CD4-positive, CD25-positive, alpha-beta regulatory T cell (primary cell): Measurements from ENCODE around the gene PLD4. TPM values are rescaled to one million over a fixed set of nuclear protein-coding genes. Genes with fewer than 3 reads are reported as not detected.

ENCODE experiments used
- ATAC-seq, 2 donors: fragments of 150-1000 bp; cut with Tn5 transposase; one replicate each; pipeline ENCODE4 v1.10.0; 2021; ENCODE audit warnings: low read depth in 2 of 2, moderate number of reproducible peaks in 2 of 2, moderate library complexity in 1 of 2
- DNase-seq, 3 donors: peaks; one replicate each; pipeline versions ENCODE4 v3.0.0 to v3.0.0-alpha.2; 2012 to 2022; ENCODE audit warnings: mixed read lengths in 1 of 3
- H3K27ac ChIP-seq: one replicate; pipeline ENCODE4 v1.7.0; 2013; ENCODE audit warnings: mild to moderate bottlenecking, low read length; ENCODE audit not compliant: insufficient read depth, poor library complexity, severe bottlenecking
- H3K27me3 ChIP-seq: one replicate; pipeline ENCODE4 v1.7.0; 2013; ENCODE audit warnings: low read length; ENCODE audit not compliant: control insufficient read depth, insufficient read depth
- H3K36me3 ChIP-seq: one replicate; pipeline ENCODE4 v1.7.0; 2013; ENCODE audit warnings: mild to moderate bottlenecking, low read length, moderate library complexity; ENCODE audit not compliant: control insufficient read depth, insufficient read depth
- H3K4me1 ChIP-seq: 2 replicates; pipeline ENCODE4 v1.7.0; 2013; ENCODE audit warnings: mild to moderate bottlenecking, low read length; ENCODE audit not compliant: insufficient read depth, control insufficient read depth, poor library complexity, severe bottlenecking
- H3K4me3 ChIP-seq: one replicate; pipeline ENCODE4 v1.7.0; 2013; ENCODE audit warnings: low read depth, mild to moderate bottlenecking, low read length, moderate library complexity
- H3K9me3 ChIP-seq, 2 experiments: 1 replicate in 1 of 2; 2 replicates in 1 of 2; pipeline ENCODE4 v1.7.0; 2013; ENCODE audit warnings: low read length in 2 of 2, mild to moderate bottlenecking in 1 of 2, moderate library complexity in 1 of 2; ENCODE audit not compliant: control insufficient read depth in 2 of 2
- H3K27ac Mint-ChIP-seq, 3 donors: one replicate each; pipeline ENCODE4 v1.8.0; 2020 to 2022; ENCODE audit warnings: mild to moderate bottlenecking in 3 of 3, mixed read lengths in 3 of 3, moderate library complexity in 2 of 3
- H3K27me3 Mint-ChIP-seq: one replicate; pipeline ENCODE4 v1.8.0; 2022; ENCODE audit warnings: mild to moderate bottlenecking, mixed read lengths
- H3K36me3 Mint-ChIP-seq: one replicate; pipeline ENCODE4 v1.8.0; 2020; ENCODE audit warnings: mixed read lengths
- H3K4me1 Mint-ChIP-seq, 4 donors: one replicate each; pipeline ENCODE4 v1.8.0; 2020 to 2022; ENCODE audit warnings: mixed read lengths in 4 of 4, mild to moderate bottlenecking in 1 of 4
- H3K4me3 Mint-ChIP-seq, 4 donors: one replicate each; pipeline ENCODE4 v1.8.0; 2020 to 2022; ENCODE audit warnings: mild to moderate bottlenecking in 4 of 4, mixed read lengths in 4 of 4, moderate library complexity in 3 of 4
- H3K9me3 Mint-ChIP-seq, 7 donors: one replicate each; pipeline ENCODE4 v1.8.0; 2020 to 2022; ENCODE audit warnings: mixed read lengths in 7 of 7, mild to moderate bottlenecking in 3 of 7, moderate library complexity in 2 of 7
- polyA plus RNA-seq, 4 donors: library from polyadenylated mRNA; unstranded; fragments of 300-500 nt; fragmentation: Illumina TruSeq; gene quantifications; one replicate each; pipeline ENCODE4 v1.2.3, GENCODE V29; 2021
- total RNA-seq: library from RNA; stranded (reverse); gene quantifications from one replicate; pipeline ENCODE4 v1.2.3, GENCODE V29; 2022

Gene PLD4
- total and polyA plus RNA-seq, 5 donors from 2014 or later: 0.34 to 0.69 TPM; not detected in 3

DNA sequence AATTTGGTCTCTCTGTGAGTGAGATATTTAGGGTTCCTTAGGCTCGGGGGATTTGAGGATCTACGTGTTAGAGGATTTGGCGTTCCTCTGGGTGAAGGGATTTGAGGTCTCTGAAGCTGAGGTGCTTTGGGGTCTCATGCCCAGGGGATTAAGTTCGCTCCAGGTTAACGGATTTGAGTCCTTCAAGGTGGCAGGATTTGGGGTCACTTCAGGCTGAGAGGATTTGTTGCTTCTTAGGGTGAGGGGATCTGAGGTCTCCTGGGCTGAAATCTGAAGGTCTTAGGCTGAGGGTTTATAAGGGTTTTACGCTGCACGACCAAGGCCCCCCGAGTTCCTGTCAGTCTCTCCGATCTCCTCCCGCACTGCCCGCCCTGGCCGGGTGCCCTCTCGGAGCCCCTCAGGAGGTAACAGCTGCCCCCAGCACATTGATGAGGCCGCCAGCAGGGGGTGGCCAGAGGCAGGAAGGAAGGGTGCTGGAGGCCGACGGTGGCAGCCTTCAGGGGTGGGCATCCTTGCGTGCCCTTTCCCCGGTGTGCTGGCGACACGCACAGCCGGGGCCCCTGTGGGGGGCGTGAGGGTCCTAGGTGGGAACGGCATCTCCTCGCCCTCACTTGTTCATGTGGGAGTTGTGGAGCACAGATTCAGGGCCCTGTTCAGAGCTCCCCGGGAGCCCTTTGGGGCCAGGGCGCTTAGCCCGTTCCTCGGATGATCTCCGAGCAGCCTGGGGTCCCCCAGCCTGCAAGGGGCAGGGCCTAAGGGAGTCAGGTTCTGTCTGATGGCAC is 45.3 kb upstream of the PLD4 start:
- no peak for DNase-seq
- no peaks in the 10 kb centered on the region for H3K27me3 Mint-ChIP-seq
- H3K9me3 Mint-ChIP-seq: no peaks in the 10 kb centered on the region
- H3K9me3 ChIP-seq: no peaks in the 10 kb centered on the region
- no peak overlapping the region for H3K27ac Mint-ChIP-seq
- H3K4me3 ChIP-seq: no peak overlapping the region
- no peaks in the 10 kb centered on the region for H3K4me1 ChIP-seq
- ATAC-seq: no peak
- no peaks in the 10 kb centered on the region for H3K36me3 ChIP-seq
- no peak overlapping the region for H3K27ac ChIP-seq
- no peaks in the 10 kb centered on the region for H3K4me1 Mint-ChIP-seq
- H3K4me3 Mint-ChIP-seq: no peak overlapping the region
- no peaks in the 10 kb centered on the region for H3K27me3 ChIP-seq
- no peaks in the 10 kb centered on the region for H3K36me3 Mint-ChIP-seq

DNA sequence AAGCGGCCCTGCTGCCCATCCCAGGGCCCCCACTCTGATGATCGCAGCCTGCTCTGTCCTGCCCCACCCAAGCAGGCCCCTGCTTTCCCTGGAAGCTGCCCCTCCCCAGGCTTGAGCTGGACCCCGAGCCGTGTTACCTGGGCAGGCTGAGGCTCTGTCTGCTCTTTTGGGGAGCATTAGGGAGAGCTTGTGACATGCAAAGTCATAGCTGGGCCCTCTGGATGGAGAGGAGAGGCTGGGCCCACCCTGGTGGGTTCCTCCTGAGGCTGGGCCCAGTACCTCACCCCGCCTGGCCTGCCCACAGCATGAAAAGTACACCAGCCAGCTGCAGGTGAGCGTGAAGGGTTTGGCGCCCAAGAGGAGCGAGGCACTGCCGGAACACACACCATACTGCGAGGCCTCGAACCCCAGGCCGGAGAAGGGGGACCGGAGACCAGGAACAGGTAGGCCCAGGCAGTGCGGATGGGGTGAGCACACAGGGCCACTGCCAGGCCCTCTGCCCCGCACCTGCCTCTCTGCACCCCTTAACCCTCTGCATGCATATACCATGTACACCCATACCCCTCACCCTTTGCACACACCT is 44.6 kb upstream of the PLD4 start:
- H3K36me3 Mint-ChIP-seq: no peaks in the 10 kb centered on the region
- no peaks in the 10 kb centered on the region for H3K9me3 Mint-ChIP-seq
- ATAC-seq (no peak), DNase-seq (no peak)
- no peak overlapping the region for H3K4me3 ChIP-seq
- no peaks in the 10 kb centered on the region for H3K4me1 Mint-ChIP-seq
- no peaks in the 10 kb centered on the region for H3K27me3 Mint-ChIP-seq
- no peak overlapping the region for H3K27ac Mint-ChIP-seq
- no peak overlapping the region for H3K27ac ChIP-seq
- H3K4me3 Mint-ChIP-seq: no peak overlapping the region
- H3K9me3 ChIP-seq: no peaks in the 10 kb centered on the region
- no peaks in the 10 kb centered on the region for H3K4me1 ChIP-seq
- H3K36me3 ChIP-seq: no peaks in the 10 kb centered on the region
- H3K27me3 ChIP-seq: no peaks in the 10 kb centered on the region

DNA sequence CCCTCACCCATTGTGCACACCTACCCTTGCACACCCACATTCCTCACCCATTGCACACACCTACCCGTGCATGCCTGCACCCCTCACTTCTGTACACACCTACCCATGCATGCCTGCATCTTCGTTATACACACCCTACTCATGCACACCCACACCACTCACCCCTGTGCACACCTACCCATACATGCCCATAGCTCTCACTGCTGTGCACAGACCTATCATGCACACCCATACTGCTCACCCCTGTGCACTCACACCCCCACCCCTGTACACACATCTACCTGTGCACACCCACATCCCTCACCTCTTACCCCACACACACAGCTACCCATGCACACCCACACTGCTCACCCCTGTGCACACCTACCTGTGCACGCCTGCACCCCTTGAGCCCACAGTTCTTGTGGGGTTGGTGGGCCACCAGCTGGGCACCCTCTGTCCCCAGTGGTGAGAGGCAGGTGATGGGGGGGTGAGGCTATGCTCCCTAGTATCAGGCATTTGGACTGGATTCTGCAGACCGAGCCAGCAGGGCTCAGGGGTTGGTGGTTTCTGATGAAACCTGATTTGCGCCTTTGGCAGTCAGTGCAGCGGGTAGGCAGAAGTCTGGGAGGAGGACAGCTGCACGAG is 44.0 kb upstream of the PLD4 start:
- H3K9me3 ChIP-seq: no peaks in the 10 kb centered on the region
- DNase-seq (no peak), ATAC-seq (no peak)
- H3K27me3 Mint-ChIP-seq: no peaks in the 10 kb centered on the region
- no peak overlapping the region for H3K27ac Mint-ChIP-seq
- H3K4me3 ChIP-seq: no peak overlapping the region
- H3K4me1 ChIP-seq: no peaks in the 10 kb centered on the region
- H3K4me3 Mint-ChIP-seq: no peak overlapping the region
- H3K9me3 Mint-ChIP-seq: no peaks in the 10 kb centered on the region
- no peak overlapping the region for H3K27ac ChIP-seq
- H3K36me3 Mint-ChIP-seq: no peaks in the 10 kb centered on the region
- no peaks in the 10 kb centered on the region for H3K36me3 ChIP-seq
- no peaks in the 10 kb centered on the region for H3K27me3 ChIP-seq
- H3K4me1 Mint-ChIP-seq: no peaks in the 10 kb centered on the region

DNA sequence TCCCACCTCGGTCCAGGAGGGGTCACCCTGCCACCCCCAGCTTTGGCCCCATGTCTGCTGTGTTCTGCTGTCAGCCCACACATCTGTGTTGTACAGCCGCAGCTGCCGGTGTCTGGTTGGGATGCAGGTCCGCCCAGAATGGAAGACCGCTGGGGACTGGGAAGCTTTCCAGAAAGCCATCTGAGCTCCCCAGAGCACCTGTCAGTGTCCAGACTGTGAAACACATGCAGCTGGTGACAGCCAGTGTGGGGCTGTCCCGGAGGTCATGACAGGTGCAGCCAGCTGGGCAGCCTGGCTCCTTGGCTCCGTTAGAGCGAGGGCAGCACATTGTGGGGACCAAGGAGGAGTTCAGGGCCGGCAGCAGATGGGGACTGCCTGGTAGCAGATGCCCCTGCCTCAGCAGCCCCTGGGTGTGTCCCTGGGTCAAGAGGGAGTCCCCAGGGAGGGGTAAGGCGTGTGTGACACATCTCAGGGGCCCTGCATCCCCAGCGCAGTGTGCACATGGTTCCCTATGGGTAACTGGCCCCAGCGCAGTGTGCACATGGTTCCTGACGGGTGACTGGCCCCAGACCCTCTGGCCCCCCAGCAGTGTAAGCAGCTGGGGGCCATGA is 43.2 kb upstream of the PLD4 start:
- no peak for ATAC-seq
- no peak for DNase-seq
- no peak overlapping the region for H3K4me3 ChIP-seq
- H3K4me1 ChIP-seq: no peaks in the 10 kb centered on the region
- no peaks in the 10 kb centered on the region for H3K27me3 ChIP-seq
- no peak overlapping the region for H3K27ac ChIP-seq
- Mint-ChIP-seq H3K27me3 (no peaks in the 10 kb centered on the region), H3K4me3 (no peak overlapping the region), H3K4me1 (no peaks in the 10 kb centered on the region), H3K27ac (no peak overlapping the region), H3K9me3 (no peaks in the 10 kb centered on the region), H3K36me3 (no peaks in the 10 kb centered on the region)
- H3K9me3 ChIP-seq: no peaks in the 10 kb centered on the region
- no peaks in the 10 kb centered on the region for H3K36me3 ChIP-seq

DNA sequence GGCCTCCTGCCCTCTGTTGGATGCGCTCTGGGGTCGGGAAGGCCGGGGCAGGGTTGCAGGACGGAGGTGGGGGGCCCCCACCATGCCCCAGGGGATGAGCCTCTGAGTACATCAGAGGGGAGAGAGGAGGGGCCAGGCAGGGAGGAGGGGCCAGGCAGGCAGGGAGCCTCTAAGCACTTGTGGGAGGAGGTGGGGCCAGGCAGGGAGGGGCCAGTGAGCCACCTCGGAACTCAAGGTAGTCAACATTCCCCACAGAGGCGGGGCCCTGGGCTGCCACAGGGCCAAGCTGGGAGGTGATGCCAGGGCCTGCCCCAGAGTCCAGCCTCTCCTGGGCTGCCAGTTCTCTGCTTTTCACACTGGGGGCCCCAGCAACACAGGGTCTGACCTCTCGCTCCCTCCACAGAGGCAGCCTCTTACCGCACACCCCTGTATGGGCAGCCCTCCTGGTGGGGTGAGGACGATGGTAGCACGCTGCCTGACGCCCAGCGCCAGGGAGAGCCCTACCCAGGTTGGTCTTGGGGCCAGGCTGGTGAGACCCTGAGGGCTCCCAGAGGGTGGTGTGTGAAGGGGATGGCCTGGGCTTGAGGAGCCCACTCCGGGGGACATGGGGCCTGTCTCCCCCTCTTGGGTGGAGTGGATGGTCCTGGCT is 42.2 kb upstream of the PLD4 start:
- H3K4me1 ChIP-seq: no peaks in the 10 kb centered on the region
- no peaks in the 10 kb centered on the region for H3K9me3 ChIP-seq
- DNase-seq (peak in 1 of 3 donors; percentile 37), ATAC-seq (no peak)
- Mint-ChIP-seq H3K9me3 (no peaks in the 10 kb centered on the region), H3K27me3 (no peaks in the 10 kb centered on the region), H3K4me3 (no peak overlapping the region), H3K27ac (no peak overlapping the region), H3K36me3 (no peaks in the 10 kb centered on the region), H3K4me1 (no peaks in the 10 kb centered on the region)
- H3K4me3 ChIP-seq: no peak overlapping the region
- no peak overlapping the region for H3K27ac ChIP-seq
- H3K36me3 ChIP-seq: no peaks in the 10 kb centered on the region
- H3K27me3 ChIP-seq: no peaks in the 10 kb centered on the region

DNA sequence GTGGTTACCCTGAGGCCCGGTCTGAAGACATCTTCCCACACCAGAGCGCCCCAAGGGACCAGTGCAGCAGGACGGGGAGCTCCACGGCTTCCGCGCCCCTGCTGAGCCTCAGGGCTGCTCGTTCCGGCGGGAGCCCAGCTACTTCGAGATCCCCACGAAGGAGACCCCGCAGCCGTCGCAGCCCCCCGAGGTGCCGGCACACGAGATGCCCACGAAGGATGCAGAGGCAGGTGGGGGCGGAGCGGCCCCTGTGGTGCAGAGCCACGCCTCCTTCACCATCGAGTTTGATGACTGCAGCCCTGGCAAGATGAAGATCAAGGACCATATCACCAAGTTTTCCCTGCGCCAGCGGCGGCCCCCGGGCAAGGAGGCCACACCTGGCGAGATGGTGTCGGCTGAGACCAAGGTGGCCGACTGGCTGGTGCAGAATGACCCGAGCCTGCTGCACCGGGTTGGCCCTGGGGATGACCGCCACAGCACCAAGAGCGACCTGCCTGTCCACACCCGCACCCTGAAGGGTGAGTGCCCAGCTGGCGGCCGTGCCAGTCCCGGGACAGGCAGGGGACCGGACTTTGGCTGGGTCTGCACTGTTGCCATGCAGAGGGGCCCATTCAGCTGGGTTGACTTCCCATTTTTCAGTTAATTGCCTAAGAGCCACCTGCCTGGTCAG is 41.6 kb upstream of the PLD4 start:
- Histone ChIP-seq H3K27ac (no peak overlapping the region), H3K9me3 (no peaks in the 10 kb centered on the region), H3K4me3 (no peak overlapping the region), H3K4me1 (no peaks in the 10 kb centered on the region), H3K36me3 (no peaks in the 10 kb centered on the region), H3K27me3 (no peaks in the 10 kb centered on the region)
- Mint-ChIP-seq H3K27ac (no peak overlapping the region), H3K4me3 (no peak overlapping the region), H3K27me3 (no peaks in the 10 kb centered on the region), H3K9me3 (no peaks in the 10 kb centered on the region), H3K4me1 (no peaks in the 10 kb centered on the region), H3K36me3 (no peaks in the 10 kb centered on the region)
- ATAC-seq (no peak), DNase-seq (no peak)

DNA sequence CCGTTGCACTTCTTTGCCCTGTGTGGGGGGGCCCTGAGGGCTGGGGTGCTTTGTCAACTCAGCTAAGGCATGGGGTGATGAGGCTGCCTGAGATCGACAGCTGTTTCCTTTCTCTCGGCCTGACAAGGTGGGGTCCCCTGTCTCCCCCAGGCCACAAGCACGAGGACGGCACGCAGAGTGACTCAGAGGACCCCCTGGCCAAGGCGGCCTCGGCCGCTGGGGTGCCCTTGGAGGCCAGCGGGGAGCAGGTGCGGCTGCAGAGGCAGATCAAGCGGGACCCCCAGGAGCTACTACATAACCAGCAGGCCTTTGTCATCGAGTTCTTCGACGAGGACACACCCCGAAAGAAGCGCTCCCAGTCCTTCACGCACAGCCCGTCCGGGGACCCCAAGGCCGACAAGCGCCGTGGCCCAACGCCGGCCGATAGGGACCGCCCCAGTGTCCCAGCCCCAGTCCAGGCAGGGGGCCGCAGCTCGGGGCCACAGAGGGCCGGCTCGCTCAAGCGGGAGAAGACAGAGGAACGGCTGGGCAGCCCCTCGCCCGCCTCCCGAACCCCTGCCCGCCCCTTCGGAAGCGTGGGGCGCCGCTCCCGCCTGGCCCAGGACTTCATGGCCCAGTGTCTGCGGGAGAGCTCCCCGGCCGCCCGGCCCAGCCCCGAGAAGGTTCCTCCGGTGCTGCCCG is 40.9 kb upstream of the PLD4 start:
- Histone ChIP-seq H3K36me3 (no peaks in the 10 kb centered on the region), H3K9me3 (no peaks in the 10 kb centered on the region), H3K27ac (no peak overlapping the region), H3K27me3 (no peaks in the 10 kb centered on the region), H3K4me1 (no peaks in the 10 kb centered on the region), H3K4me3 (no peak overlapping the region)
- H3K27ac Mint-ChIP-seq: no peak overlapping the region
- DNase-seq: no peak
- H3K4me3 Mint-ChIP-seq: no peak overlapping the region
- ATAC-seq: no peak
- H3K4me1 Mint-ChIP-seq: no peaks in the 10 kb centered on the region
- no peaks in the 10 kb centered on the region for H3K36me3 Mint-ChIP-seq
- no peaks in the 10 kb centered on the region for H3K9me3 Mint-ChIP-seq
- H3K27me3 Mint-ChIP-seq: no peaks in the 10 kb centered on the region
